PFSK-1 (cell line): Measurements from ENCODE around the gene ARID5A.

Experiments used
- FOXP2 ChIP-seq: optimal IDR thresholded peaks from 2 replicates; pipeline ENCODE3; 2011; ENCODE audit warnings: borderline replicate concordance, control low read depth, inconsistent platforms; ENCODE audit not compliant: insufficient read depth; ENCODE audit errors: extremely low read length, extremely low read depth
- POLR2AphosphoS5 ChIP-seq: IDR thresholded peaks from 2 replicates; pipeline ENCODE4 v1.6.1; 2012; ENCODE audit warnings: low read depth, mild to moderate bottlenecking, control low read depth, low read length, moderate library complexity
- REST ChIP-seq, 2 experiments: IDR thresholded peaks; 2 replicates each; pipeline versions ENCODE4 v1.6.1 to v1.8.0; 2011 to 2012; ENCODE audit warnings: low read depth in 2 of 2, low read length in 2 of 2, control low read depth in 1 of 2, inconsistent platforms in 1 of 2, mild to moderate bottlenecking in 1 of 2, moderate library complexity in 1 of 2; ENCODE audit not compliant: insufficient read depth in 1 of 2
- SIN3A ChIP-seq: IDR thresholded peaks from 2 replicates; pipeline ENCODE4 v1.6.1; 2012; ENCODE audit warnings: mild to moderate bottlenecking, low read length, moderate library complexity, borderline replicate concordance; ENCODE audit not compliant: insufficient read depth
- TAF1 ChIP-seq: IDR thresholded peaks from 2 replicates; pipeline ENCODE4 v1.6.1; 2012; ENCODE audit warnings: low read length, control low read depth, borderline replicate concordance; ENCODE audit not compliant: insufficient read depth

GRCh38 chr2:96537066-96537733, 648 bp downstream of the ARID5A start:
- TF ChIP-seq REST (IDR thresholded peaks at IDR 0.05; ENCODE audit: insufficient read depth in 1 of 2, low read depth in 2 of 2, low read length in 2 of 2) (peak in 1 of 2 experiments; percentile 23; a peak in 1 of 4 replicates), POLR2AphosphoS5 (no peak), SIN3A (peak; percentile 67; the same call in 1 of the 2 replicates), TAF1 (no peak), FOXP2 (no peak)
